Measurements from ENCODE around the gene STX18. TPM values are rescaled to one million over a fixed set of nuclear protein-coding genes. Genes with fewer than 3 reads are reported as not detected.

Gene STX18
- total RNA-seq, 1 donor from 2014 or later = 36.7 TPM

GRCh38 chr4:4541040-4541631 is 712 bp downstream of the STX18 start:
- no peaks in the 10 kb centered on the region for H3K27me3 Mint-ChIP-seq (ENCODE audit: low read depth)
- H3K4me1 Mint-ChIP-seq = peaks cover 33% of the 10 kb centered on the region
- DNase-seq (ENCODE audit: low read depth, low spot score) = no peak
- H3K36me3 Mint-ChIP-seq (ENCODE audit: low read depth) = no peaks in the 10 kb centered on the region
- peak overlapping the region; percentile 97 for H3K27ac Mint-ChIP-seq (ENCODE audit: unreplicated experiment)
- H3K4me3 Mint-ChIP-seq = peak overlapping the region; percentile 98
- TF ChIP-seq CTCF (conservative IDR thresholded peaks at IDR 0.05) = no peak
- no peaks in the 10 kb centered on the region for H3K9me3 Mint-ChIP-seq

DNA sequence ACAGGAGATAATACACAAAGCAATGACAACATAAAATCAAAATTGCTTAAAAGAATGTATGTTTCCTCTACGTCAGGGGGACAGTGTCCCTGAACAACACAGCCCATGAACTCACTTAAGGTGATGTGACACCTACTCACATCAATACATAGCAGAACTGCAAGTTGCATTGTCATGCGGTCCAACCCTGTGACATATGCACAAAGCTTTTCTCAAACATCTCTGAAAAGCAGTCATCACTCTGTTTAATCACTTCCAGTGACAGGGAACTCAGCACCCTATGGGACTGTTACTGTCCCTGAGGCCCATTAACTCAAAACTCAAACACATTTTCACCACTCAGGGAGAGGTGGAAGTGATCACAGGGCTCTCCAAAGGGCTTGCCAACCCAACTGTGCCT is 2.4 kb downstream of the STX18 start:
- TF ChIP-seq CTCF (conservative IDR thresholded peaks at IDR 0.05) = no peak
- Mint-ChIP-seq H3K27me3 (ENCODE audit: low read depth) (no peaks in the 10 kb centered on the region), H3K9me3 (no peaks in the 10 kb centered on the region), H3K4me3 (peak overlapping the region; percentile 98), H3K4me1 (peaks cover 33% of the 10 kb centered on the region), H3K36me3 (ENCODE audit: low read depth) (no peaks in the 10 kb centered on the region), H3K27ac (ENCODE audit: unreplicated experiment) (no peak overlapping the region)
- DNase-seq (ENCODE audit: low read depth, low spot score) = no peak

DNA sequence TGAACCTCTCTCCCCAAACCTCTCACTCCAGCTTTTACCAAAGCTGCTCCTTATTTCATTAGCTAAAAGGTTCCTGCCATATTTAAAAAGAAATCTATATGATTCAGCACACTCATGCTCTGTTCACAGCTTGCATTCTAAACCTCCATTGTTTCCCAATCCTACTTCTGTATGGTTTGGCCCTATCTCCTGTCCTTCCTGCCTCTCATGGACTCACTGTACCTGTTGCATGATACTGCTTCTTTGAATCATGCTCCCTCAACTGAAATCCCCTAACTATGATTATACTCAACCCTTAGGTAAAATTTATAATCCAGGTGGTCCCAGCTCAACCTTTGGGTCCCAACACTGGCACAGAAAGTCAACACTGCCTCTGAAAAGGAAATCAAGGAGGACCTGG is 6.3 kb downstream of the STX18 start:
- TF ChIP-seq CTCF (conservative IDR thresholded peaks at IDR 0.05) = no peak
- H3K9me3 Mint-ChIP-seq = no peaks in the 10 kb centered on the region

GRCh38 chr4:4534515-4535145 is 7.2 kb downstream of the STX18 start:
- Mint-ChIP-seq H3K27ac (ENCODE audit: unreplicated experiment) (no peak overlapping the region), H3K9me3 (no peaks in the 10 kb centered on the region), H3K36me3 (ENCODE audit: low read depth) (no peaks in the 10 kb centered on the region), H3K4me1 (peaks cover 6% of the 10 kb centered on the region), H3K4me3 (no peak overlapping the region), H3K27me3 (ENCODE audit: low read depth) (no peaks in the 10 kb centered on the region)
- TF ChIP-seq CTCF (conservative IDR thresholded peaks at IDR 0.05) = no peak
- DNase-seq (ENCODE audit: low read depth, low spot score) = no peak

More for the DNA sequence above, 6.3 kb downstream of the STX18 start:
- no peaks in the 10 kb centered on the region for H3K36me3 Mint-ChIP-seq (ENCODE audit: low read depth)
- DNase-seq (ENCODE audit: low read depth, low spot score) = no peak
- H3K4me3 Mint-ChIP-seq = no peak overlapping the region
- H3K27ac Mint-ChIP-seq (ENCODE audit: unreplicated experiment) = no peak overlapping the region
- no peaks in the 10 kb centered on the region for H3K27me3 Mint-ChIP-seq (ENCODE audit: low read depth)
- peaks cover 12% of the 10 kb centered on the region for H3K4me1 Mint-ChIP-seq

- no peaks in the 10 kb centered on the region for H3K4me1 Mint-ChIP-seq
- H3K9me3 Mint-ChIP-seq = no peaks in the 10 kb centered on the region
- no peak overlapping the region for H3K27ac Mint-ChIP-seq (ENCODE audit: unreplicated experiment)
- H3K36me3 Mint-ChIP-seq (ENCODE audit: low read depth) = no peaks in the 10 kb centered on the region
- H3K4me3 Mint-ChIP-seq = no peak overlapping the region
- no peak for DNase-seq (ENCODE audit: low read depth, low spot score)
- TF ChIP-seq CTCF (conservative IDR thresholded peaks at IDR 0.05) = no peak
- H3K27me3 Mint-ChIP-seq (ENCODE audit: low read depth) = no peaks in the 10 kb centered on the region
These were observed 8.2 kb downstream of the STX18 start for GRCh38 chr4:4533461-4534169.

All from neural crest cell (in vitro differentiated cells).